GM20000 (cell line): Measurements from ENCODE around the gene GRIK5.

Experiments used
- DNase-seq: peaks from one replicate; pipeline ENCODE4 v3.0.0; 2012; ENCODE audit warnings: low spot score
- CTCF ChIP-seq: IDR thresholded peaks from 2 replicates; pipeline ENCODE4 v1.5.1; 2012; ENCODE audit warnings: mild to moderate bottlenecking, control low read depth; ENCODE audit errors: extremely low read depth, missing control alignments

Gene GRIK5

GRCh38 chr19:42069619-42070351 lies at the start of gene GRIK5:
Gene GRIK5 (minus strand): TSS chr19:42070206. CDS start chr19:42065770, 4,436 bp downstream.
- no peak for DNase-seq
- TF ChIP-seq CTCF = no peak

- no peak for DNase-seq
- no peak for TF ChIP-seq CTCF
Observed at GRCh38 chr19:42117076-42117475, 47.1 kb upstream of the GRIK5 start.

- no peak for DNase-seq
Observed at GRCh38 chr19:42116308-42117075, 46.5 kb upstream of the GRIK5 start.

GRCh38 chr19:42115705-42116104 lies 45.7 kb upstream of the GRIK5 start:
- no peak for TF ChIP-seq CTCF
- DNase-seq = no peak

More at GRCh38 chr19:42116308-42117075, 46.5 kb upstream of the GRIK5 start:
- peak; percentile 12 for TF ChIP-seq CTCF

- DNase-seq = no peak
- no peak for TF ChIP-seq CTCF
Observed at GRCh38 chr19:42115219-42115618, 45.2 kb upstream of the GRIK5 start.

- no peak for TF ChIP-seq CTCF
- peak; percentile 85 for DNase-seq
Observed at GRCh38 chr19:42114412-42114811, 44.4 kb upstream of the GRIK5 start.
